Femur (tissue), 1 donor: Measurements from ENCODE around the gene DXO.

Source experiments
- DNase-seq: peaks from one replicate; pipeline ENCODE4 v3.0.0-alpha.2; 2017

The DXO gene

GRCh38 chr6:31979238-31979898 is 7.4 kb upstream of the DXO start:
- DNase-seq: no peak

DNA sequence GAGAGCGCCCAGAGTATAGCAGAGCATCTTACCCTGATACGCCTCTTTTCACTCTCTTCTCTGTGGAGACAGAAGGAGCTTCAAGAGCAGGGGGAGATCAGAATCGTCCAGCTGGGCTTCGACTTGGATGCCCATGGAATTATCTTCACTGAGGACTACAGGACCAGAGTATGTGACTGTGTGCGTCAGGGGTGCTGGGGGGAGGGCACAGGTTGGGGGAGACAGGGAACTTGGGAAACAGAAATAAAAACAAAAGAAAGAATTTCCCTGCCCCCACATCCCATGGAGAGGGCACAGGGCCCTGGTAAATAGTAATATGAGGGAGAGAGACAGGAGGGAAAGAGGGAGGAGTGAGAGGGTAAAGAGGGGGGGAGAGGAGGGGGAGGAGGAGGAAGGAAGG is 6.9 kb upstream of the DXO start:
- no peak for DNase-seq

GRCh38 chr6:31977816-31978431 is 6.0 kb upstream of the DXO start:
- DNase-seq: no peak

- DNase-seq: peak; percentile 12
Observed at GRCh38 chr6:31976065-31976464, 4.1 kb upstream of the DXO start.

DNA sequence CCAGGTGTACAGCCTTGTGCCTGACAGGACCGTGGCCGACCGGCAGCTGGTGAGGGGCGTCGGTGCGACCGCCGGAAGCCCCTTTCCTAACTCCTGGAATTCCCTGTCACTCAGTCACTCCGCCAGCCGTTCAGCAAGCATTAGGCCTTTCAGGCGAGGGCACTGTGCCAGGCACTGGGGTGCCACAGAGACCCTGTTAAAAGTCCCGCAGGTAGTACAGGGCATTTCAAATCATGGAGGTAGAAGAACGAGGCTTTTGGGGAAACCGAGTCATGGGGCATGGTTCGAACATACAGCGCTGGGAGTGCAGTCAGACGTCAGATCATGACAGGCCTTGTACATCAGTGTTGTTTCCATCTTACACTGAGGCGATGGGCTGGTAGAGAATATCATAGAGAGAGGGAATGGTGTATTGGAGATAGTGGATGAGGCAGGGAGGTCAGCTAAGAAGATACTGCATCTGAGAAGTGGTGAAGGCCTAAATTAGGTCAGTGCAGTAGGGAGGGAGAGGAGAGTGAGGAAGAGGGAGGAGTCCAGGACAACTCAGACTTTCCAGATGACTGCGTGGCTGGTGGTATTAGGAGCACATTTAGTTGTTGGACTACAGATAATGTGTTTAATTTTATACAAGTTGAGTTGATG is 892 bp upstream of the DXO start:
- no peak for DNase-seq

GRCh38 chr6:31971279-31971992 is 502 bp downstream of the DXO start:
- no peak for DNase-seq

GRCh38 chr6:31970604-31971271 is 1.2 kb downstream of the DXO start:
- no peak for DNase-seq

GRCh38 chr6:31969712-31970603 is 2.0 kb downstream of the DXO start:
- no peak for DNase-seq

GRCh38 chr6:31968791-31969711 is 2.9 kb downstream of the DXO start:
- DNase-seq: no peak

GRCh38 chr6:31968326-31968725 is 3.6 kb downstream of the DXO start:
- no peak for DNase-seq

- DNase-seq: peak; percentile 10
Observed at GRCh38 chr6:31967926-31968320, 4.0 kb downstream of the DXO start.

GRCh38 chr6:31966997-31967925 is 4.7 kb downstream of the DXO start:
- no peak for DNase-seq

DNA sequence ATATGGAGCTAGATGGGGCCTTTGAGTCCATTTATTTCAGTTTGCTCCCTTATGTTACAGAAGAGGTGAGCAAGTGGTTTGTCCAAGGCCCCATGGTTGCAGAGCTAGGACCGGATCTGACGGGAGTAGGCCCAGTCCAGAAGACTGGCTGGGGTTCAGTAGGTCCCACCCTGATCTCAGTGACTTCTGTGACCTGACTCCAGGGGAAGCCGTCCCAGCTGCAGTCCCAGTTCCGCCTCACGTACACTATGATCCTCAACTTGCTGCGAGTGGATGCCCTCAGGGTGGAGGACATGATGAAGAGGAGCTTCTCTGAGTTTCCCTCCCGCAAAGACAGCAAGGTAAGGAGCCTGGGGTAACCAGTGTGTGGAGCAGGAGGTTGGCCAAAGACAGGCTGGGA is 5.4 kb downstream of the DXO start:
- DNase-seq: no peak

DNA sequence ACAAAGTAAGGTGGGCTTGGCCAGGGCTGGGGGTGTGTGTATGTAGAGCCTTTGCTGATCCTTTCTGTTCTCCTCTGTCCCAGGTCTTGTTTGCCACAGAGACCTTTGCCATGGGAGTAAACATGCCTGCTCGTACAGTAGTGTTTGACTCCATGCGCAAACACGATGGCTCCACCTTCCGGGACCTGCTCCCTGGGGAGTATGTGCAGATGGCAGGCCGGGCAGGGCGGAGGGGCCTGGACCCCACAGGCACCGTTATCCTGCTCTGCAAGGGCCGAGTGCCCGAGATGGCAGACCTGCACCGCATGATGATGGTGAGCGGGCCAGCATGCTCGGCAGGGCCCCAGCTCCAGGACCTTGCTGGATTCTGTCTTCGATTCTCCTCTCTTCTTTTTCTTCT is 6.2 kb downstream of the DXO start:
- no peak for DNase-seq

GRCh38 chr6:31963921-31964320 is 8.0 kb downstream of the DXO start:
- DNase-seq: no peak

DNA sequence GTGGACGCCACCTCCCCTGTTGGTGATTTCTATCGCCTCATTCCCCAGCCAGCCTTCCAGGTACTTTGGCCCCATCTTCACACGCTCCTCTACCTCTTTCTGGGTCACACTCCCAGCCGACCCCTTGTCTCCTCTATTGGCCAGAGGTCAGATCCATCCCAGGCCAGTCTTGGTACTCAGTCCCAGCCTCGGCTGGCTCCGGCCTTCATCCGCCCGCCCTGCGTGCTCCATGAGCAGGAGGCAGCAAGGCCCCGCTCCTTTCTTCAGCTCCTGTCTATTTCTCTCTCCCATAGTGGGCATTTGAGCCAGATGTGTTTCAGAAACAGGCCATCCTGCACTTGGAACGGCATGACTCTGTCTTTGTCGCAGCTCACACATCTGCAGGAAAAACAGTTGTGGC is 10.3 kb downstream of the DXO start:
- no peak for DNase-seq

GRCh38 chr6:31958741-31959739 is 12.9 kb downstream of the DXO start, which contains the start of the genes NELFE and SKIC2:
Gene NELFE, minus strand, starts transcription at chr6:31958971. Its CDS starts 525 bp downstream, at chr6:31958446.
Gene SKIC2, plus strand, starts transcription at chr6:31959175. Its CDS starts 18 bp downstream, at chr6:31959193.
- DNase-seq: peak; percentile 100

DNA sequence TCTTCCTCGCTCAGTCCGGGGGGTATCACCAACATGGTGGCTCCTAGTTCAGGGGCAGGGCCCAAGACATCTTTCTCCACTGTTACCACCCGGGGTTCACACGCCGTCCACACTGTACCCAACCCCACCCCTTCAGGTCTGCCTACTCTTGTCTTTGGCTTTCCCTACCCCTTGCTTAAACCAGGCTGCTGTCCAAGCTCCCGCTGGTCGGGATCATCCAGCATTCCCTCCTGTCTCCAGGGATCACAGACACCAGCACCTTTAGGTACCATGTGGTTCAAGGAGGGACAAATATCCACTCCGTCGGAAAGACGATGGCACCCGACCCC is 13.6 kb downstream of the DXO start:
- no peak for DNase-seq
